C1 segment of cervical spinal cord (tissue), 14 donors: ENCODE data around the gene TEF.
A peak's percentile ranks its signal among the peaks of the same experiment; 100 is the strongest.
"Not testable (repeated sequence)": the region's sequence is repeated elsewhere in the genome, so short reads cannot be mapped to it uniquely, and the experiment has no call there.

ENCODE experiments used
- DNase-seq, 14 donors: peaks; one replicate each; lab custom pipeline; 2025; lab: John Stamatoyannopoulos, UW

The TEF gene

GRCh38 chr22:41380993-41381328 lies 781 bp upstream of the TEF start:
- no peak for DNase-seq

GRCh38 chr22:41382098-41382578 lies 396 bp downstream of the TEF start:
- DNase-seq = peak in 12 of 14 donors; percentile 76 to 93 (median 90)

- peak in 7 of 14 donors; percentile 49 to 79 (median 64) for DNase-seq
Measured at GRCh38 chr22:41382610-41383009, 868 bp downstream of the TEF start.

GRCh38 chr22:41383085-41383484 lies 1.3 kb downstream of the TEF start:
- peak in 1 of 14 donors; percentile 48 for DNase-seq

- no peak for DNase-seq
Measured at GRCh38 chr22:41384128-41384527, 2.4 kb downstream of the TEF start.

GRCh38 chr22:41387341-41387740 lies 5.6 kb downstream of the TEF start:
- peak in 1 of 14 donors; percentile 86 for DNase-seq

GRCh38 chr22:41394012-41394356 lies 12.2 kb downstream of the TEF start:
- no peak for DNase-seq

- DNase-seq = no peak
Measured at GRCh38 chr22:41395531-41396240, 13.9 kb downstream of the TEF start.

GRCh38 chr22:41397143-41397811 lies 15.5 kb downstream of the TEF start:
- DNase-seq = no peak

GRCh38 chr22:41398921-41399320 lies 17.2 kb downstream of the TEF start:
- no peak for DNase-seq

GRCh38 chr22:41401781-41402648 lies 20.3 kb downstream of the TEF start:
- DNase-seq = peak in 13 of 14 donors; percentile 30 to 88 (median 80)

GRCh38 chr22:41402851-41403250 lies 21.1 kb downstream of the TEF start:
- not testable (repeated sequence) for DNase-seq

GRCh38 chr22:41403532-41404318 lies 22.0 kb downstream of the TEF start:
- DNase-seq = peak; percentile 47 to 99 (median 96)

GRCh38 chr22:41405588-41405987 lies 23.8 kb downstream of the TEF start:
- DNase-seq = no peak

- DNase-seq = no peak
Measured at GRCh38 chr22:41406410-41406809, 24.7 kb downstream of the TEF start.

- no peak for DNase-seq
Measured at GRCh38 chr22:41407433-41407832, 25.7 kb downstream of the TEF start.

- no peak for DNase-seq
Measured at GRCh38 chr22:41408665-41409064, 26.9 kb downstream of the TEF start.

GRCh38 chr22:41410311-41410751 lies 28.6 kb downstream of the TEF start:
- DNase-seq = peak in 11 of 14 donors; percentile 13 to 98 (median 44)

- peak in 10 of 14 donors; percentile 18 to 94 (median 43) for DNase-seq
Measured at GRCh38 chr22:41411021-41411851, 29.5 kb downstream of the TEF start.

GRCh38 chr22:41415554-41415953 lies 33.8 kb downstream of the TEF start:
- DNase-seq = peak in 1 of 14 donors; percentile 71
